Heart right ventricle (tissue), 16 donors: ENCODE measurements around the gene EXOSC7. TPM values are rescaled to one million over a fixed set of nuclear protein-coding genes. Genes with fewer than 3 reads are reported as not detected.
A peak's percentile ranks its signal among the peaks of the same experiment; 100 is the strongest.

Source experiments
- ATAC-seq, 8 donors: fragments of 200-7000 bp; cut with Tn5 transposase; one replicate each; pipeline ENCODE4 v1.9.1; 2020; ENCODE audit warnings: mild to moderate bottlenecking in 8 of 8, moderate library complexity in 8 of 8, moderate number of reproducible peaks in 1 of 8
- DNase-seq, 2 donors: peaks; one replicate each; pipeline ENCODE4 v3.0.0-alpha.2; 2020
- H3K27ac ChIP-seq, 10 donors: fragments of 200-600 bp; sonication (generic) in 2 of 10; one replicate each; pipeline versions ENCODE4 v1.5.0 to v1.8.0; 2020 to 2022; ENCODE audit warnings: mild to moderate bottlenecking in 3 of 10
- H3K27me3 ChIP-seq, 7 donors: fragments of 200-600 bp; one replicate each; pipeline ENCODE4 v1.8.0; 2021 to 2022; ENCODE audit warnings: mild to moderate bottlenecking in 2 of 7
- H3K36me3 ChIP-seq, 9 donors: fragments of 200-600 bp; sonication (generic) in 1 of 9; one replicate each; pipeline versions ENCODE4 v1.5.0 to v1.8.0; 2020 to 2022; ENCODE audit warnings: mild to moderate bottlenecking in 2 of 9
- H3K4me1 ChIP-seq, 9 donors: fragments of 200-600 bp; sonication (generic) in 1 of 9; one replicate each; pipeline versions ENCODE4 v1.5.0 to v1.8.0; 2020 to 2022; ENCODE audit warnings: mild to moderate bottlenecking in 4 of 9
- H3K4me3 ChIP-seq, 10 donors: fragments of 200-600 bp; sonication (generic) in 2 of 10; one replicate each; pipeline versions ENCODE4 v1.5.0 to v1.8.0; 2020 to 2022; ENCODE audit warnings: mild to moderate bottlenecking in 7 of 10, moderate library complexity in 2 of 10
- H3K9me3 ChIP-seq, 11 donors: fragments of 200-600 bp in 10 of 11; sonication (generic) in 2 of 11; one replicate each; pipeline versions ENCODE4 v1.5.0 to v1.8.0; 2013 to 2022; ENCODE audit warnings: mild to moderate bottlenecking in 2 of 11, control low read depth in 1 of 11, moderate library complexity in 1 of 11
- WGBS, 2 donors: extraction: QIAGEN DNeasy Blood & Tissue Kit; methylation state at CpG; one replicate each; pipeline ENCODE4 v1.1.7; 2013; ENCODE audit warnings: inconsistent platforms in 1 of 2; 5-methylcytosine and 5-hydroxymethylcytosine counted together
- intact Hi-C, 10 donors: fragments of 100-400 bp; cut with DNase I; formaldehyde crosslinking; loops; one replicate each; pipeline versions ENCODE4 v1.11.1 to v1.14.2; 2022
- polyA plus RNA-seq, 2 donors: library from polyadenylated mRNA; stranded (reverse); fragments of 200-250 nt; gene quantifications; one replicate each; pipeline ENCODE4 v1.2.3, GENCODE V29; 2013
- total RNA-seq, 10 donors: library from RNA; stranded (reverse); fragmentation: NEBNext Ultra II Directional in 3 of 10; extraction: Animal tissue kit (Norgen Biotek cat#: 25700) in 3 of 10; gene quantifications; one replicate each; pipeline versions ENCODE4 v1.2.1 to v1.2.4, GENCODE V29; 2021 to 2023
- TF ChIP-seq, protein P1 (sequence below), 9 donors: fragments of 200-600 bp; sonication (generic) in 2 of 9; IDR thresholded peaks; one replicate each; pipeline versions ENCODE4 v1.5.0 to v1.8.0; 2021 to 2022; ENCODE audit warnings: antibody characterized with exemption in 9 of 9, mild to moderate bottlenecking in 5 of 9, moderate library complexity in 1 of 9
- donor health status: Arrhythmogenic right ventricular cardiomyopathy.
- donor health status: ischemic (EF 13 %, LVEDD 7.1; RV severe dilation, severe dysfunction).
- donor health status: healthy with polysubstance abuse.
- donor health status: DM: no; HTN: yes; CAD: no.
- donor health status: DM: no; HTN: no; CAD: no.
- donor health status: ischemic (EF 25% LVEDD 6.9; RV normal size, moderate dysfunction).
- donor health status: ischemic (EF 25% LVEDD 5.7; RV mildly dilated, moderate dysfunction).
- donor health status: healthy.
- donor health status: DM: yes; HTN: yes; CAD: no.
- donor health status: Ischemic cardiomyopathy.
- donor health status: ischemic (EF 35%, LVEDD 5.7; RV mildly dilated, moderate dysfunction).
- donor health status: nonischemic (EF 11% LVEDD 7.7; RV severe dilation, severe dysfunction).
- donor health status: DM: yes; HTN: yes; CAD: no.
- donor health status: PGD.
- donor health status: ischemic (EF 29% LVEDD 5.4; RV normal size, mild dysfunction).
- donor health status: nonischemic (EF 23%, LVEDD 6.1; RV moderate dilation, normal function).

Gene EXOSC7
- total and polyA plus RNA-seq, 12 donors = 24.2 to 39.9 (median 32.1) TPM

- Histone ChIP-seq H3K27me3 (no peaks in the 10 kb centered on the region), H3K4me3 (no peak overlapping the region), H3K4me1 (peaks cover 0 to 55% (median 6%) of the 10 kb centered on the region in 9 donors), H3K27ac (peak overlapping the region in 1 of 10 donors; percentile 32), H3K36me3 (peaks cover 0 to 12% (median 0%) of the 10 kb centered on the region in 9 donors), H3K9me3 (no peaks in the 10 kb centered on the region)
- no peak for ATAC-seq
- intact Hi-C loops = loop anchor here in 8 of 10 donors (2.0 to 10.0 kb wide), 5 partner anchors 166 to 457 kb away; no protein-coding TSS in a partner anchor
- 93 to 96% methylated on average over 2 of the region's 2 CpGs for WGBS, 2 donors
- DNase-seq = no peak
- TF ChIP-seq, protein P1, sequence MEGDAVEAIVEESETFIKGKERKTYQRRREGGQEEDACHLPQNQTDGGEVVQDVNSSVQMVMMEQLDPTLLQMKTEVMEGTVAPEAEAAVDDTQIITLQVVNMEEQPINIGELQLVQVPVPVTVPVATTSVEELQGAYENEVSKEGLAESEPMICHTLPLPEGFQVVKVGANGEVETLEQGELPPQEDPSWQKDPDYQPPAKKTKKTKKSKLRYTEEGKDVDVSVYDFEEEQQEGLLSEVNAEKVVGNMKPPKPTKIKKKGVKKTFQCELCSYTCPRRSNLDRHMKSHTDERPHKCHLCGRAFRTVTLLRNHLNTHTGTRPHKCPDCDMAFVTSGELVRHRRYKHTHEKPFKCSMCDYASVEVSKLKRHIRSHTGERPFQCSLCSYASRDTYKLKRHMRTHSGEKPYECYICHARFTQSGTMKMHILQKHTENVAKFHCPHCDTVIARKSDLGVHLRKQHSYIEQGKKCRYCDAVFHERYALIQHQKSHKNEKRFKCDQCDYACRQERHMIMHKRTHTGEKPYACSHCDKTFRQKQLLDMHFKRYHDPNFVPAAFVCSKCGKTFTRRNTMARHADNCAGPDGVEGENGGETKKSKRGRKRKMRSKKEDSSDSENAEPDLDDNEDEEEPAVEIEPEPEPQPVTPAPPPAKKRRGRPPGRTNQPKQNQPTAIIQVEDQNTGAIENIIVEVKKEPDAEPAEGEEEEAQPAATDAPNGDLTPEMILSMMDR (IDR thresholded peaks at IDR 0.05) = no peak
These were observed 65.6 kb downstream of the EXOSC7 start for GRCh38 chr3:45041666-45042065.

DNA sequence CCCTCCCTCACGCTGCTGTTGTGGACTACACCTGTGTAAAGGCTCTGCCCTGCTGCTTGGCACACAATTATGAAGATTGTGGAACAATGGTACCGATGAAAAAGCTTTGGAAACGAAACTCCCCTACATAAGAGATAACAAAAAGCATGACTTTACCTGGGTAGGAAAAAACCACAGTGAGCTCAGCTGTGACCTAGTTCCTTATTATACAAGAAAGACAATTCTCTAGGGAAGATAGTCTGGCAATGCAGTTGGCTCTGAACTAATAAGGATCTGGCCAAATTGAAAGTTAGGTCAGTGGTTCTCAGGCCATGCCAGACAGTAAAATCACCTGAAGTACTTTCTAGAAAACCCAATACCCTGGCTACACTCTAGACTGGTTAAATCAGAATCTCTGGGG is 66.1 kb downstream of the EXOSC7 start:
- whole genome bisulfite sequencing, 2 donors = 81 to 89% methylated on average over 3 of the region's 3 CpGs

GRCh38 chr3:45043728-45044299 is 67.8 kb downstream of the EXOSC7 start:
- 68 to 69% methylated on average over 2 of the region's 2 CpGs for WGBS, 2 donors
- TF ChIP-seq, protein P1 (IDR thresholded peaks at IDR 0.05) = peak in 3 of 9 donors; percentile 13 to 34 (median 14)
- Histone ChIP-seq H3K4me1 (peaks cover 0 to 44% (median 0%) of the 10 kb centered on the region in 9 donors), H3K27me3 (no peaks in the 10 kb centered on the region), H3K9me3 (no peaks in the 10 kb centered on the region), H3K4me3 (no peak overlapping the region), H3K27ac (peak overlapping the region in 1 of 10 donors; percentile 79), H3K36me3 (peaks cover 0 to 6% (median 0%) of the 10 kb centered on the region in 9 donors)
- intact Hi-C loops = loop anchor here in 4 of 10 donors (5.0 to 10.0 kb wide), 3 partner anchors 163 to 453 kb away; no protein-coding TSS in a partner anchor
- ATAC-seq = peak in 3 of 8 donors; percentile 18 to 51 (median 24)
- no peak for DNase-seq

More for the DNA sequence above, 66.1 kb downstream of the EXOSC7 start:
- DNase-seq = no peak
- TF ChIP-seq, protein P1 (IDR thresholded peaks at IDR 0.05) = no peak
- no peak for ATAC-seq
- Histone ChIP-seq H3K27ac (peak overlapping the region in 1 of 10 donors; percentile 79), H3K27me3 (no peaks in the 10 kb centered on the region), H3K9me3 (no peaks in the 10 kb centered on the region), H3K4me1 (peaks cover 0 to 50% (median 1%) of the 10 kb centered on the region in 9 donors), H3K4me3 (no peak overlapping the region), H3K36me3 (peaks cover 0 to 7% (median 0%) of the 10 kb centered on the region in 9 donors)
- intact Hi-C loops = loop anchor here in 4 of 10 donors (5.0 to 10.0 kb wide), 3 partner anchors 165 to 455 kb away; no protein-coding TSS in a partner anchor

DNA sequence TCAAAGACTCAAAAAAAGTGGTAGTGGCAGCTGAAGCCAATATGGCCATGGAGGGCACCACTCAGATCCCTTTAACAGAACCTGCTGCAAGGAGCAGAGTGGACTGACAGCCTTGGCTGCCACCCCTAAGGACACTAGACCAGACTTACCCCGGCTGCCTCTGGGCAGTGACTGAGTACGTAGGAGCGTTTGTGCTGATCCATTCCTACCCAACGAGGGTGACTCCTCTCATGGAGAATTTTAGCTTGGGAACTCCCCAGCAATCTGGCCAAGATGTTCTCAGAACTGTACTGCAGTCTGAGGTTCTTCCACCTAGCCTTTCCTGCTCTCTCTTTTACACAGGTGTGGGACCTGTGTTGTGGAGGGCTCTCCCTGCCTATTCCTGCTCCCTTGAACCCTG is 72.2 kb downstream of the EXOSC7 start:
- Histone ChIP-seq H3K27me3 (no peaks in the 10 kb centered on the region), H3K27ac (no peak overlapping the region), H3K4me3 (no peak overlapping the region), H3K9me3 (no peaks in the 10 kb centered on the region), H3K4me1 (peaks cover 0 to 23% (median 0%) of the 10 kb centered on the region in 9 donors), H3K36me3 (no peaks in the 10 kb centered on the region)
- no peak for ATAC-seq
- intact Hi-C loops = loop anchor here in 2 of 10 donors (5.0 to 10.0 kb wide), 2 partner anchors 444 to 447 kb away; no protein-coding TSS in a partner anchor
- TF ChIP-seq, protein P1 (IDR thresholded peaks at IDR 0.05) = no peak
- DNase-seq = no peak
- WGBS, 2 donors = 80 to 82% methylated on average over 4 of the region's 4 CpGs
